GM12878 (cell line): ENCODE results near the gene UBE2E3. TPM values are rescaled to one million over a fixed set of nuclear protein-coding genes. Genes with fewer than 3 reads are reported as not detected.

Experiments
- ATAC-seq: fragments of 200-7000 bp; cut with Tn5 transposase; 3 replicates; pipeline ENCODE4 v1.9.1; 2020; ENCODE audit warnings: mild to moderate bottlenecking, moderate library complexity
- BruUV-seq: library from RNA; stranded (reverse); fragments of 400-500 nt; replicated peaks from 2 replicates; lab custom pipeline; 2021; lab: Mats Ljungman, UMichigan
- CTCF ChIA-PET: fragments of 300-600 bp; sonication (Branson Sonifier 250); formaldehyde crosslinking; extraction: SDS; loops from one replicate; lab custom pipeline; 2021; ENCODE audit warnings: inconsistent platforms; lab: Yijun Ruan, JAX
- POLR2A ChIA-PET: fragments of 350-600 bp; formaldehyde crosslinking; extraction: SDS; loops from one replicate; lab custom pipeline; 2021; ENCODE audit warnings: inconsistent platforms; lab: Charles Lee
- RAD21 ChIA-PET: fragments of 300-600 bp; sonication (Branson Sonifier 250); formaldehyde crosslinking; loops from one replicate; lab custom pipeline; 2023; ENCODE audit warnings: antibody characterized with exemption; ENCODE audit not compliant: unreplicated experiment; lab: Charles Lee
- SMC1A ChIA-PET: fragments of 300-600 bp; sonication (Branson Sonifier 250); formaldehyde crosslinking; loops from one replicate; lab custom pipeline; 2023; ENCODE audit not compliant: unreplicated experiment, uncharacterized antibody; lab: Charles Lee
- DNase-seq: peaks from one replicate; pipeline ENCODE4 v3.0.0-alpha.2; 2011; ENCODE audit warnings: low read depth, low spot score
- FAIRE-seq: peaks from 3 replicates; lab custom pipeline; 2011; peaks lifted over from hg19 to GRCh38; lab: Jason Lieb, UNC
- H2AFZ ChIP-seq: 2 replicates; pipeline ENCODE4 v1.6.0; 2011; ENCODE audit warnings: low read depth, low read length, control low read depth; ENCODE audit not compliant: control insufficient read depth
- H3K27ac ChIP-seq: 2 replicates; pipeline ENCODE4 v1.5.1; 2011; ENCODE audit warnings: control low read depth; ENCODE audit not compliant: control insufficient read depth, insufficient read depth
- H3K27me3 ChIP-seq, 2 experiments: replicated peaks in 1 of 2; 2 replicates each; pipeline versions ENCODE4 v1.6.0 to v1.6.1; 2011; ENCODE audit warnings: low read length in 1 of 2; ENCODE audit not compliant: control insufficient read depth in 2 of 2, insufficient read depth in 2 of 2
- H3K36me3 ChIP-seq, 2 experiments: 2 replicates each; pipeline ENCODE4 v1.5.1; 2011; ENCODE audit warnings: low read length in 1 of 2; ENCODE audit not compliant: control insufficient read depth in 2 of 2, insufficient read depth in 2 of 2
- H3K4me1 ChIP-seq: 2 replicates; pipeline ENCODE4 v1.6.1; 2011; ENCODE audit warnings: mild to moderate bottlenecking, low read length, moderate library complexity, mixed read lengths; ENCODE audit not compliant: control insufficient read depth, insufficient read depth
- H3K4me2 ChIP-seq: 2 replicates; pipeline ENCODE4 v1.6.0; 2011; ENCODE audit warnings: control low read depth; ENCODE audit not compliant: control insufficient read depth, insufficient read depth
- H3K4me3 ChIP-seq: fragments of 200-600 bp; sonication (generic); 2 replicates; pipeline ENCODE4 v1.5.1; 2016
- H3K79me2 ChIP-seq: 2 replicates; pipeline ENCODE4 v1.6.0; 2011; ENCODE audit warnings: low read length; ENCODE audit not compliant: control insufficient read depth, insufficient read depth
- H3K9ac ChIP-seq: 2 replicates; pipeline ENCODE4 v1.8.0; 2011; ENCODE audit warnings: low read length, control low read depth, mixed read lengths; ENCODE audit not compliant: control insufficient read depth, insufficient read depth
- H3K9me3 ChIP-seq: replicated peaks from 3 replicates; pipeline ENCODE4 v1.5.1; 2011; ENCODE audit warnings: mild to moderate bottlenecking, low read length; ENCODE audit not compliant: control insufficient read depth, insufficient read depth
- H4K20me1 ChIP-seq: 2 replicates; pipeline ENCODE4 v1.6.0; 2011; ENCODE audit not compliant: control insufficient read depth, insufficient read depth
- ATF7 ChIP-seq: fragments of 450-650 bp; IDR thresholded peaks from 2 replicates; pipeline ENCODE4 v1.6.1; 2016; ENCODE audit warnings: low read depth, mild to moderate bottlenecking
- BHLHE40 ChIP-seq, 2 experiments: fragments of 450-650 bp in 1 of 2; IDR thresholded peaks; 2 replicates each; pipeline ENCODE4 v1.6.1; 2011 to 2017; ENCODE audit warnings: low read depth in 2 of 2, borderline replicate concordance in 1 of 2, improper control_type of control experiment in 1 of 2, low read length in 1 of 2, mild to moderate bottlenecking in 1 of 2
- CBX3 ChIP-seq: fragments of 200-600 bp; sonication (generic); IDR thresholded peaks from 2 replicates; pipeline ENCODE4 v1.6.1; 2016; ENCODE audit warnings: low read depth, borderline replicate concordance
- CREM ChIP-seq: IDR thresholded peaks from 2 replicates; pipeline ENCODE4 v1.6.1; 2014; ENCODE audit warnings: antibody characterized with exemption, low read depth
- E2F4 ChIP-seq: IDR thresholded peaks from 2 replicates; pipeline ENCODE4 v1.6.1; 2012; ENCODE audit warnings: low read depth, low read length, improper control_type of control experiment
- EP300 ChIP-seq, 2 experiments: fragments of 150-350 bp in 1 of 2; IDR thresholded peaks; 2 replicates each; pipeline ENCODE4 v1.6.1; 2011 to 2012; ENCODE audit warnings: low read depth in 2 of 2, low read length in 2 of 2, borderline replicate concordance in 1 of 2, improper control_type of control experiment in 1 of 2, inconsistent platforms in 1 of 2; ENCODE audit not compliant: control insufficient read depth in 1 of 2
- FOXK2 ChIP-seq: fragments of 450-650 bp; IDR thresholded peaks from 2 replicates; pipeline ENCODE4 v1.6.1; 2017; ENCODE audit warnings: mild to moderate bottlenecking, moderate library complexity
- HDAC6 ChIP-seq: fragments of 200-600 bp; sonication (generic); IDR thresholded peaks from one replicate; pipeline ENCODE4 v1.8.0; 2017; ENCODE audit warnings: antibody characterized with exemption; ENCODE audit not compliant: unreplicated experiment
- LARP7 ChIP-seq: fragments of 450-650 bp; IDR thresholded peaks from 2 replicates; pipeline ENCODE4 v1.6.1; 2017; ENCODE audit warnings: mild to moderate bottlenecking
- MTA2 ChIP-seq: fragments of 450-650 bp; IDR thresholded peaks from 2 replicates; pipeline ENCODE4 v1.6.1; 2016; ENCODE audit warnings: low read depth, mild to moderate bottlenecking, moderate library complexity
- MTA3 ChIP-seq: IDR thresholded peaks from 2 replicates; pipeline ENCODE4 v1.6.1; 2012; ENCODE audit warnings: low read length, inconsistent platforms, borderline replicate concordance
- SP1 ChIP-seq: IDR thresholded peaks from one replicate; pipeline ENCODE4 v1.6.1; 2011; ENCODE audit warnings: low read depth, low read length
- SREBF2 ChIP-seq: IDR thresholded peaks from 2 replicates; pipeline ENCODE4 v1.6.1; 2012; ENCODE audit warnings: mild to moderate bottlenecking, low read length
- TCF12 ChIP-seq: IDR thresholded peaks from 2 replicates; pipeline ENCODE4 v1.6.1; 2011; ENCODE audit warnings: low read depth, mild to moderate bottlenecking, low read length
- ZBTB4 ChIP-seq: fragments of 450-650 bp; formaldehyde crosslinking; IDR thresholded peaks from 2 replicates; pipeline ENCODE4 v1.4.0; 2022; ENCODE audit warnings: mild to moderate bottlenecking, moderate library complexity
- ZNF384 ChIP-seq: IDR thresholded peaks from 2 replicates; pipeline ENCODE4 v1.6.1; 2012; ENCODE audit warnings: low read depth, mild to moderate bottlenecking, low read length, improper control_type of control experiment, borderline replicate concordance
- WGBS: methylation state at CpG from one replicate; pipeline ENCODE4 v1.1.6; 2016; ENCODE audit warnings: low lambda C conversion rate; ENCODE audit not compliant: insufficient replicate concordance, insufficient coverage; ENCODE audit errors: missing lambda C conversion rate; 5-methylcytosine and 5-hydroxymethylcytosine counted together
- in situ Hi-C: fragments of 300-500 bp; cut with MboI; formaldehyde crosslinking; loops from 9 replicates; pipeline ENCODE4 v1.14.3; 2018; ENCODE audit warnings: mixed read lengths
- intact Hi-C: fragments of 100-400 bp; cut with micrococcal nuclease; formaldehyde crosslinking; loops from one replicate; pipeline ENCODE4 v1.14.2; 2022; ENCODE audit not compliant: unreplicated experiment
- polyA plus RNA-seq, 11 experiments: library from polyadenylated mRNA; depleted of rRNA in 4 of 11; unstranded in 6 of 11; stranded (reverse) in 5 of 11; fragments of >200 nt; fragmentation: Nextera tagmentation in 4 of 11; fragmentation: Illumina TruSeq in 1 of 11; extraction: Ambion mirVana in 4 of 11; extraction: Trizol in 1 of 11; gene quantifications; 1 replicate in 1 of 11; 2 replicates in 10 of 11; pipeline versions ENCODE4 v1.2.1 to v1.2.3, GENCODE V29; 2011 to 2016; ENCODE audit warnings: inconsistent platforms in 2 of 11, missing spikeins in 2 of 11, low read depth in 1 of 11
- total RNA-seq, 4 experiments: library from RNA; depleted of rRNA in 3 of 4; stranded (reverse); fragments of >200 nt in 3 of 4; fragmentation: Illumina TruSeq in 1 of 4; extraction: Trizol in 1 of 4; gene quantifications; 2 replicates each; pipeline versions ENCODE4 v1.2.1 to v1.2.3, GENCODE V29; 2013 to 2021
- TF ChIP-seq, protein P1 (sequence below): fragments of 450-650 bp; IDR thresholded peaks from 2 replicates; pipeline ENCODE4 v1.6.1; 2014; ENCODE audit warnings: mild to moderate bottlenecking

UBE2E3 gene
- total and polyA plus RNA-seq, 10 of the 15 experiments (the other 5 are each of a cell fraction or from before 2014, with no cell fraction given), result 14.9 to 50.0 (median 26.2) TPM

DNA sequence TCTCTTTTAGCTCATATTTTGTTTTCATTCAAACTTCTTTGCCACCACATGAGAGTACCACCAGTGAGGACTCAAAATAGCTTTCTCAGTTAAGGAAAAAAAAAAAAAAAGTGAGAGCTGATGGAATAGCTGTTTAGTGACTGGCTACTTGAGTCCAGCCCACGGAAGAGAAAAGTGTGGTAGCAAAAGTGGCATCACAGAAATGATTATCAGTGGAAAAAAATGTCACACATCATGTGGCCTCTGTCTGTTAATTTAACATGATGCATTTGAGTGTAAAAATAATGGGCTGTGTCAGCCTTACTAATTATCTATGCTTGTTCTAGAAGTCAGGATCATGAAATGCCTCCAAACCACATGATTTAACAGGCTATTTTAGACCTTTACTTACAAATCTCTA lies 132.5 kb downstream of the UBE2E3 start:
- BruUV-seq, result no TSS peak
- ChIA-PET RAD21 (interaction anchor here (0.6 to 2.0 kb wide), 13 partner anchors 10 to 685 kb away, joined by 3 to 9 read pairs (median 4); partner anchors contain the start of gene ITGA4), POLR2A (interaction anchor here (1.0 kb wide), 1 partner anchor 9 kb away, joined by 5 read pairs; no protein-coding TSS in a partner anchor), CTCF (interaction anchor here (0.7 to 2.7 kb wide), 6 partner anchors 9 to 602 kb away, joined by 3 to 11 read pairs (median 4); no protein-coding TSS in a partner anchor), SMC1A (interaction anchor here (0.6 to 2.5 kb wide), 9 partner anchors 9 to 353 kb away, joined by 3 to 11 read pairs (median 3); partner anchors contain the start of gene ITGA4)
- Histone ChIP-seq H2AFZ (no peak overlapping the region), H3K9me3 (no peaks in the 10 kb centered on the region), H3K79me2 (no peaks in the 10 kb centered on the region), H3K27me3 (no peaks in the 10 kb centered on the region), H4K20me1 (no peaks in the 10 kb centered on the region), H3K36me3 (no peaks in the 10 kb centered on the region), H3K4me1 (peaks cover 7% of the 10 kb centered on the region), H3K9ac (no peak overlapping the region), H3K4me3 (no peak overlapping the region), H3K4me2 (no peak overlapping the region), H3K27ac (no peak overlapping the region)
- DNase-seq (no peak), FAIRE-seq (no peak), ATAC-seq (no peak)
- TF ChIP-seq ZNF384 (0 out of 2 replicates have a peak, but pooled peaks have one; percentile 17), EP300 (IDR thresholded peaks at IDR 0.05; ENCODE audit: borderline replicate concordance in 1 of 2, control insufficient read depth in 1 of 2, low read depth in 2 of 2, low read length in 2 of 2) (no peak), TCF12 (no peak), MTA3 (no peak), FOXK2 (no peak), E2F4 (no peak), CBX3 (no peak), ATF7 (no peak), SREBF2 (no peak), ZBTB4 (CRISPR knock-in tag) (no peak), HDAC6 (no peak), SP1 (no peak), MTA2 (peak; percentile 22; the same call in 1 of the 2 replicates), CREM (no peak), LARP7 (no peak), BHLHE40 (IDR thresholded peaks at IDR 0.05; ENCODE audit: borderline replicate concordance in 1 of 2, low read depth in 2 of 2, low read length in 1 of 2) (no peak)
- TF ChIP-seq, protein P1, sequence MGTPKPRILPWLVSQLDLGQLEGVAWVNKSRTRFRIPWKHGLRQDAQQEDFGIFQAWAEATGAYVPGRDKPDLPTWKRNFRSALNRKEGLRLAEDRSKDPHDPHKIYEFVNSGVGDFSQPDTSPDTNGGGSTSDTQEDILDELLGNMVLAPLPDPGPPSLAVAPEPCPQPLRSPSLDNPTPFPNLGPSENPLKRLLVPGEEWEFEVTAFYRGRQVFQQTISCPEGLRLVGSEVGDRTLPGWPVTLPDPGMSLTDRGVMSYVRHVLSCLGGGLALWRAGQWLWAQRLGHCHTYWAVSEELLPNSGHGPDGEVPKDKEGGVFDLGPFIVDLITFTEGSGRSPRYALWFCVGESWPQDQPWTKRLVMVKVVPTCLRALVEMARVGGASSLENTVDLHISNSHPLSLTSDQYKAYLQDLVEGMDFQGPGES, result no peak
- in situ Hi-C loops (no loop called here), intact Hi-C loops (no loop called here)
- WGBS, result 78% methylated on average over 1 of the region's 1 CpG
